Aorta (tissue), 5 donors: ENCODE measurements around the gene SNX13. TPM values are rescaled to one million over a fixed set of nuclear protein-coding genes. Genes with fewer than 3 reads are reported as not detected.
"Not testable (repeated sequence)": the region's sequence is repeated elsewhere in the genome, so short reads cannot be mapped to it uniquely, and the experiment has no call there.

Experiments used
- ATAC-seq: fragments of 200-7000 bp; cut with Tn5 transposase; one replicate; pipeline ENCODE4 v1.9.1; 2022; ENCODE audit warnings: moderate library complexity; ENCODE audit not compliant: low FRiP score
- DNase-seq, 2 donors: peaks; one replicate each; pipeline ENCODE4 v3.0.0-alpha.2; 2020
- H3K27ac ChIP-seq, 2 donors: one replicate each; pipeline ENCODE4 v1.5.1; 2013; ENCODE audit warnings: low read length in 2 of 2, mild to moderate bottlenecking in 2 of 2, moderate library complexity in 2 of 2, control low read depth in 1 of 2, inconsistent platforms in 1 of 2, low read depth in 1 of 2
- H3K27me3 ChIP-seq, 2 donors: one replicate each; pipeline ENCODE4 v1.6.1; 2013; ENCODE audit warnings: control low read depth in 1 of 2, low read length in 1 of 2, mild to moderate bottlenecking in 1 of 2, moderate library complexity in 1 of 2; ENCODE audit not compliant: insufficient read depth in 2 of 2, control insufficient read depth in 1 of 2
- H3K36me3 ChIP-seq, 2 donors: one replicate each; pipeline ENCODE4 v1.6.1; 2013; ENCODE audit warnings: control low read depth in 1 of 2, low read length in 1 of 2, mild to moderate bottlenecking in 1 of 2; ENCODE audit not compliant: insufficient read depth in 2 of 2, control insufficient read depth in 1 of 2
- H3K4me1 ChIP-seq, 2 donors: one replicate each; pipeline ENCODE4 v1.6.1; 2013; ENCODE audit warnings: low read length in 2 of 2, control low read depth in 1 of 2, mild to moderate bottlenecking in 1 of 2, moderate library complexity in 1 of 2; ENCODE audit not compliant: insufficient read depth in 2 of 2, control insufficient read depth in 1 of 2
- H3K4me3 ChIP-seq, 2 donors: one replicate each; pipeline ENCODE4 v1.5.1; 2013; ENCODE audit warnings: low read length in 2 of 2, control low read depth in 1 of 2, mild to moderate bottlenecking in 1 of 2
- H3K9me3 ChIP-seq: one replicate; pipeline ENCODE4 v1.6.1; 2013; ENCODE audit warnings: mild to moderate bottlenecking, low read length; ENCODE audit not compliant: control insufficient read depth
- WGBS, 2 donors: extraction: QIAGEN DNeasy Blood & Tissue Kit; methylation state at CpG; one replicate each; pipeline ENCODE4 v1.1.7; 2013; 5-methylcytosine and 5-hydroxymethylcytosine counted together
- intact Hi-C, 2 donors: fragments of 100-400 bp; cut with DNase I; formaldehyde crosslinking; loops; one replicate each; pipeline versions ENCODE4 v1.14.2 to v1.15.0; 2022
- polyA plus RNA-seq, 2 donors: library from polyadenylated mRNA; stranded (reverse); fragments of 200-250 nt; gene quantifications; one replicate each; pipeline ENCODE4 v1.2.3, GENCODE V29; 2013
- total RNA-seq, 2 donors: library from RNA; stranded (reverse); fragmentation: NEBNext Ultra II Directional; extraction: Animal tissue kit (Norgen Biotek cat#: 25700); gene quantifications; one replicate each; pipeline ENCODE4 v1.2.1, GENCODE V29; 2021
- donor health status: healthy with polysubstance abuse.
- donor health status: Bipolar disorder and iron deficiency.
- donor health status: DM: no; HTN: no; CAD: no.
- donor health status: DM: no; HTN: no; CAD: no.
- donor health status: DM: yes; HTN: yes; CAD: no.

The SNX13 gene
- total and polyA plus RNA-seq, 4 donors: 9.4 to 52.0 (median 27.6) TPM

GRCh38 chr7:17832820-17833355, 107.4 kb downstream of the SNX13 start:
- Histone ChIP-seq H3K9me3 (no peaks in the 10 kb centered on the region), H3K4me3 (no peak overlapping the region), H3K4me1 (no peaks in the 10 kb centered on the region), H3K27ac (no peak overlapping the region), H3K27me3 (no peaks in the 10 kb centered on the region), H3K36me3 (no peaks in the 10 kb centered on the region)
- no peak for DNase-seq
- ATAC-seq: no peak
- intact Hi-C loops: no loop called here

- Histone ChIP-seq H3K27ac (no peak overlapping the region), H3K4me3 (no peak overlapping the region), H3K27me3 (no peaks in the 10 kb centered on the region), H3K36me3 (no peaks in the 10 kb centered on the region), H3K4me1 (no peaks in the 10 kb centered on the region), H3K9me3 (no peaks in the 10 kb centered on the region)
- WGBS, 2 donors: 97% methylated on average over 1 of the region's 1 CpG
- ATAC-seq (no peak), DNase-seq (no peak)
- intact Hi-C loops: no loop called here
Observed at GRCh38 chr7:17832242-17832641, 108.1 kb downstream of the SNX13 start.

- H3K27me3 ChIP-seq: no peaks in the 10 kb centered on the region
Observed at GRCh38 chr7:17830206-17830605, 110.1 kb downstream of the SNX13 start.

GRCh38 chr7:17829001-17829400, 111.3 kb downstream of the SNX13 start:
- Histone ChIP-seq H3K27me3 (no peaks in the 10 kb centered on the region), H3K4me3 (no peak overlapping the region), H3K36me3 (no peaks in the 10 kb centered on the region), H3K9me3 (no peaks in the 10 kb centered on the region), H3K27ac (no peak overlapping the region), H3K4me1 (no peaks in the 10 kb centered on the region)
- ATAC-seq (no peak), DNase-seq (no peak)
- 95 to 98% methylated on average over 3 of the region's 3 CpGs for WGBS, 2 donors
- intact Hi-C loops: no loop called here

More at GRCh38 chr7:17830206-17830605, 110.1 kb downstream of the SNX13 start:
- H3K27ac ChIP-seq: no peak overlapping the region
- intact Hi-C loops: no loop called here
- 86 to 87% methylated on average over 1 of the region's 1 CpG for WGBS, 2 donors
- no peak for DNase-seq
- no peaks in the 10 kb centered on the region for H3K4me1 ChIP-seq
- no peak overlapping the region for H3K4me3 ChIP-seq
- no peaks in the 10 kb centered on the region for H3K9me3 ChIP-seq
- no peak for ATAC-seq
- H3K36me3 ChIP-seq: no peaks in the 10 kb centered on the region

GRCh38 chr7:17822547-17823173, 117.6 kb downstream of the SNX13 start:
- intact Hi-C loops: no loop called here

GRCh38 chr7:17816903-17817302, 123.4 kb downstream of the SNX13 start:
- no peaks in the 10 kb centered on the region for H3K27me3 ChIP-seq
- no peak overlapping the region for H3K27ac ChIP-seq
- ATAC-seq (no peak), DNase-seq (no peak)
- H3K9me3 ChIP-seq: no peaks in the 10 kb centered on the region
- intact Hi-C loops: no loop called here
- no peaks in the 10 kb centered on the region for H3K4me1 ChIP-seq
- WGBS, 2 donors: 62% methylated on average over 3 of the region's 3 CpGs
- H3K4me3 ChIP-seq: no peak overlapping the region
- peaks cover 2% of the 10 kb centered on the region in 2 donors for H3K36me3 ChIP-seq

More at GRCh38 chr7:17822547-17823173, 117.6 kb downstream of the SNX13 start:
- no peak for ATAC-seq
- no peaks in the 10 kb centered on the region for H3K4me1 ChIP-seq
- no peaks in the 10 kb centered on the region for H3K9me3 ChIP-seq
- H3K4me3 ChIP-seq: no peak overlapping the region
- DNase-seq: no peak
- H3K27me3 ChIP-seq: no peaks in the 10 kb centered on the region
- no peak overlapping the region for H3K27ac ChIP-seq
- H3K36me3 ChIP-seq: peaks cover 0 to 2% of the 10 kb centered on the region in 2 donors
- WGBS, 2 donors: 82 to 85% methylated on average over 3 of the region's 3 CpGs

- H3K4me3 ChIP-seq: no peak overlapping the region
- no peaks in the 10 kb centered on the region for H3K27me3 ChIP-seq
- DNase-seq (no peak), ATAC-seq (no peak)
- H3K9me3 ChIP-seq: no peaks in the 10 kb centered on the region
- WGBS, 2 donors: 70 to 76% methylated on average over 4 of the region's 4 CpGs
- intact Hi-C loops: no loop called here
- H3K27ac ChIP-seq: no peak overlapping the region
- no peaks in the 10 kb centered on the region for H3K4me1 ChIP-seq
- H3K36me3 ChIP-seq: peaks cover 0 to 2% of the 10 kb centered on the region in 2 donors
Observed at GRCh38 chr7:17815318-17815717, 125.0 kb downstream of the SNX13 start.

- 90 to 94% methylated on average over 1 of the region's 1 CpG for WGBS, 2 donors
- H3K4me1 ChIP-seq: no peaks in the 10 kb centered on the region
- H3K36me3 ChIP-seq: peaks cover 0 to 2% of the 10 kb centered on the region in 2 donors
Observed at GRCh38 chr7:17814058-17814457, 126.2 kb downstream of the SNX13 start.

GRCh38 chr7:17809215-17809614, 131.1 kb downstream of the SNX13 start:
- H3K4me1 ChIP-seq, H3K9me3 ChIP-seq, H3K27ac ChIP-seq, intact Hi-C loops, H3K27me3 ChIP-seq, DNase-seq, H3K36me3 ChIP-seq, H3K4me3 ChIP-seq, ATAC-seq: not testable (repeated sequence)

More at GRCh38 chr7:17814058-17814457, 126.2 kb downstream of the SNX13 start:
- no peaks in the 10 kb centered on the region for H3K27me3 ChIP-seq
- DNase-seq (no peak), ATAC-seq (no peak)
- no peak overlapping the region for H3K27ac ChIP-seq
- intact Hi-C loops: no loop called here
- no peaks in the 10 kb centered on the region for H3K9me3 ChIP-seq
- H3K4me3 ChIP-seq: no peak overlapping the region
